ENCODE measurements around the gene MFAP1. TPM values are rescaled to one million over a fixed set of nuclear protein-coding genes. Genes with fewer than 3 reads are reported as not detected.
"Not testable (repeated sequence)": the region's sequence is repeated elsewhere in the genome, so short reads cannot be mapped to it uniquely, and the experiment has no call there.

Gene MFAP1
- total RNA-seq, 4 donors from 2014 or later, result 10.8 to 26.3 (median 14.7) TPM

DNA sequence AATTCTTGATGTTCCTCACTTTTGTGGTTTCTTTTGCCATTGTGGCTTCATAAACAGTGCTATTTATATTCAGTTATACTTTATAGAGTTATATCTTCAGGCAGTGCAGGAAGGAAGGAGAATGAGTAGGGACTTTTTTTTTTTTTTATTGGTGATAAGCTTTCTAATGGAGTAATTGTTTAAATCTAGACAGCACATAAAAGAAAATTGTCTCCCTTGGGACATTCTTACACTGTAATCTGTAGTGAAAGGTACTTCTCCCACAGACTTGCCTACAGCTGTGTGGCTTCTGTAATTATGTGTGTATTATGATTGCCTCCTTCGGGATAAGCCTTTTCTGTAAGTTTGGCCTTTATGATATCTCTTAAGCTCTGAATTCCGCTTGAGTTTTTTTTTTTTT, 43.9 kb upstream of the MFAP1 start:
- in situ Hi-C loops (cut with MboI; ENCODE audit: low sequenced_read_pairs in 4 of 4) (no loop called here), intact Hi-C loops (cut with DNase I; ENCODE audit: low total_unique reads) (no loop called here)
- H3K27me3 ChIP-seq, result no peaks in the 10 kb centered on the region
- no peak for TF ChIP-seq POLR2A (IDR thresholded peaks at IDR 0.05)
- TF ChIP-seq, protein P1, sequence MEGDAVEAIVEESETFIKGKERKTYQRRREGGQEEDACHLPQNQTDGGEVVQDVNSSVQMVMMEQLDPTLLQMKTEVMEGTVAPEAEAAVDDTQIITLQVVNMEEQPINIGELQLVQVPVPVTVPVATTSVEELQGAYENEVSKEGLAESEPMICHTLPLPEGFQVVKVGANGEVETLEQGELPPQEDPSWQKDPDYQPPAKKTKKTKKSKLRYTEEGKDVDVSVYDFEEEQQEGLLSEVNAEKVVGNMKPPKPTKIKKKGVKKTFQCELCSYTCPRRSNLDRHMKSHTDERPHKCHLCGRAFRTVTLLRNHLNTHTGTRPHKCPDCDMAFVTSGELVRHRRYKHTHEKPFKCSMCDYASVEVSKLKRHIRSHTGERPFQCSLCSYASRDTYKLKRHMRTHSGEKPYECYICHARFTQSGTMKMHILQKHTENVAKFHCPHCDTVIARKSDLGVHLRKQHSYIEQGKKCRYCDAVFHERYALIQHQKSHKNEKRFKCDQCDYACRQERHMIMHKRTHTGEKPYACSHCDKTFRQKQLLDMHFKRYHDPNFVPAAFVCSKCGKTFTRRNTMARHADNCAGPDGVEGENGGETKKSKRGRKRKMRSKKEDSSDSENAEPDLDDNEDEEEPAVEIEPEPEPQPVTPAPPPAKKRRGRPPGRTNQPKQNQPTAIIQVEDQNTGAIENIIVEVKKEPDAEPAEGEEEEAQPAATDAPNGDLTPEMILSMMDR (IDR thresholded peaks at IDR 0.05 in 4 of 5, conservative IDR thresholded peaks at IDR 0.05 in 1 of 5), result no peak
- no peak for ATAC-seq
- no peak overlapping the region for H3K4me3 ChIP-seq
- H3K27ac ChIP-seq, result no peak overlapping the region
- no peaks in the 10 kb centered on the region for H3K36me3 ChIP-seq
- H3K9me3 ChIP-seq, result no peaks in the 10 kb centered on the region
- H3K4me1 ChIP-seq, result no peaks in the 10 kb centered on the region
- DNase-seq, result no peak

DNA sequence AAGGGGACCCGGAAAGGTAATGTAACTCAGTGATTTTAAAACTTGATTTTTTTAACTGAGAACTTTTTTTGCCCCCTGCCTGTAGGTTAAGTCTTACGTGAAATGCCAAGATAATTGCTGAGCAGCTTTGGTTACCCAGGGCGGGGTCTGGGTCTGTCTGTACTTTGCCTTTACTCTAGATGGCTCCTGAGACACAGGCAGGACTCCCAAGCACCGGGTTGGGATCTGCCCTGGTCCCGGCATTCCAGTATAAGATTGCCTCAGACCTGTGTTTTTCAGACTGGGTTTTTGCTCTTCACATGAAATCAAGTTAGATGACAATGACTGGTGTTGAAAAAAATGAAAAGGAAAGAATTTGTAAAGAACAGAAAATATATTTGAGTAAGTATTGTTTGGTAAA, 42.6 kb upstream of the MFAP1 start:
- Histone ChIP-seq H3K4me1 (no peaks in the 10 kb centered on the region), H3K36me3 (no peaks in the 10 kb centered on the region), H3K27ac (no peak overlapping the region), H3K4me3 (no peak overlapping the region), H3K9me3 (no peaks in the 10 kb centered on the region), H3K27me3 (no peaks in the 10 kb centered on the region)
- intact Hi-C loops (cut with DNase I; ENCODE audit: low total_unique reads) (no loop called here), in situ Hi-C loops (cut with MboI; ENCODE audit: low sequenced_read_pairs in 4 of 4) (no loop called here)
- ATAC-seq (no peak), DNase-seq (no peak)
- TF ChIP-seq, protein P1 (IDR thresholded peaks at IDR 0.05 in 4 of 5, conservative IDR thresholded peaks at IDR 0.05 in 1 of 5), result no peak
- no peak for TF ChIP-seq POLR2A (IDR thresholded peaks at IDR 0.05)

DNA sequence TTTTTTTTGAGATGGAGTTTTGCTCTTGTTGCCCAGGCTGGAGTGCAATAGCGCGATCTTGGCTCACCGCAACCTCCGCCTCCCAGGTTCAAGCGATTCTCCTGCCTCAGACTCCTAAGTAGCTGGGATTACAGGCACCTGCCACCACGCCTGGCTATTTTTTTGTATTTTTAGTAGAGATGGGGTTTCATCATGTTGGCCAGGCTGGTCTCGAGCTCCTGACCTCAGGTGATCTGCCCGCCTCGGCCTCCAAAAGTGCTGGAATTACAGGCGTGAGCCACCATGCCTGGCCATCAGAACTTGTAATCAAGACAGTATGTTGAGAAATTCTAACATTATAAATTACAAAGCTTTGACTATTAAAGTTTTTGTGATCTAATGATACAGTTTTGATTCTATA, 42.1 kb upstream of the MFAP1 start:
- H3K4me1 ChIP-seq; in situ Hi-C loops (cut with MboI; ENCODE audit: low sequenced_read_pairs in 4 of 4); H3K27me3 ChIP-seq; H3K4me3 ChIP-seq; DNase-seq; H3K36me3 ChIP-seq; H3K27ac ChIP-seq; H3K9me3 ChIP-seq; ATAC-seq; intact Hi-C loops (cut with DNase I; ENCODE audit: low total_unique reads): not testable (repeated sequence)

DNA sequence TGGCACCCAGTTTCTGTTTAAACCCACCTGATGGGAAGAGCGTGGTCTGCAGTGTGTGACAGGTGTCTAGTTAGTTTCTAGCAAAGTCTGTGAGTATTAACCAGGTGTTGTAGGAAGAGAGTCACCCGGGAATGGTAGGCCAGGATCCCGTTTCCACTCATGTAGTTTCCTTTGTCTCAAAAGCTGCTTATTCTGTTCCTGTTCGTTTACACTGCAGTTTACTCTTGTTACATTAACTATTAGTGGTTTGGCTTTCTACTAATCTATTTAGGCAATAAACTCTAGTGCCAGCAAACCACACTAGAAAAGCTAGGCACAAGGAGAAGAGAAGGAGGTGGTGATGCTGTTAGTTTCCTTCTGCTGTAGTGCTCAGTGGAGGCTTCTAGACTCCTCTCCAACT, 35.1 kb upstream of the MFAP1 start:
- Histone ChIP-seq H3K4me1 (no peaks in the 10 kb centered on the region), H3K9me3 (no peaks in the 10 kb centered on the region), H3K36me3 (no peaks in the 10 kb centered on the region), H3K27me3 (no peaks in the 10 kb centered on the region), H3K4me3 (no peak overlapping the region), H3K27ac (no peak overlapping the region)
- no peak for TF ChIP-seq POLR2A (IDR thresholded peaks at IDR 0.05)
- TF ChIP-seq, protein P1 (IDR thresholded peaks at IDR 0.05 in 4 of 5, conservative IDR thresholded peaks at IDR 0.05 in 1 of 5), result no peak
- in situ Hi-C loops (cut with MboI; ENCODE audit: low sequenced_read_pairs in 4 of 4), result no loop called here
- no peak for DNase-seq
- ATAC-seq, result no peak
- intact Hi-C loops (cut with DNase I; ENCODE audit: low total_unique reads), result no loop called here

DNA sequence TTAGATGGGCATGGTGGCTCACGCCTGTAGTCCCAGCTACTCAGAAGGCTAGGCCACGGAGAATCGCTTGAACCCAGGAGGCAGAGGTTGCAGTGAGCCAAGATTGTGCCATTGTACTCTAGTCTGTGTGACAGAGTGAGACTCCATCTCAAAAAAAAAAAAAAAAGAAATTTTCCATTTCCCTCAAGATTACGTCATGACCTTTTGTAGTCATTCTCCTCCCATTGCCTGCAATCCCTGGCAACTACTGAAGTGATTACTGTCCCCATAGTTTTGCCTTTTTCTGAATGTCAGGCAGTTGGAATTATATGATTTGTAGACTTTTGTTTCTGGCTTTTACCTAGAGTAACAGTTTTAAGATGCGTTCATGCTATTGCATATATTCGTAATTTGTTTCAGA, 30.3 kb upstream of the MFAP1 start:
- Histone ChIP-seq H3K4me1 (no peaks in the 10 kb centered on the region), H3K9me3 (no peaks in the 10 kb centered on the region), H3K27me3 (no peaks in the 10 kb centered on the region), H3K27ac (no peak overlapping the region), H3K36me3 (no peaks in the 10 kb centered on the region), H3K4me3 (no peak overlapping the region)
- TF ChIP-seq, protein P1 (IDR thresholded peaks at IDR 0.05 in 4 of 5, conservative IDR thresholded peaks at IDR 0.05 in 1 of 5), result no peak
- no peak for TF ChIP-seq POLR2A (IDR thresholded peaks at IDR 0.05)
- DNase-seq (no peak), ATAC-seq (no peak)
- in situ Hi-C loops (cut with MboI; ENCODE audit: low sequenced_read_pairs in 4 of 4), result no loop called here
- intact Hi-C loops (cut with DNase I; ENCODE audit: low total_unique reads), result no loop called here

Data from gastrocnemius medialis (tissue), 4 donors.